ENCODE measurements around the gene AVPR1A.
"Not testable (repeated sequence)": the region's sequence is repeated elsewhere in the genome, so short reads cannot be mapped to it uniquely, and the experiment has no call there.

AVPR1A gene

GRCh38 chr12:63150713-63151622 lies at the start of gene AVPR1A:
AVPR1A (minus strand) TSS chr12:63151201; CDS start chr12:63150836, 365 bp downstream.
- DNase-seq (ENCODE audit: low read depth in 2 of 2) = no peak

- DNase-seq (ENCODE audit: low read depth in 2 of 2) = no peak
These were observed 45.2 kb upstream of the AVPR1A start for GRCh38 chr12:63196168-63196567.

- no peak for DNase-seq (ENCODE audit: low read depth in 2 of 2)
These were observed 28.2 kb upstream of the AVPR1A start for GRCh38 chr12:63179224-63179623.

- no peak for DNase-seq (ENCODE audit: low read depth in 2 of 2)
These were observed 19.3 kb upstream of the AVPR1A start for GRCh38 chr12:63170321-63170720.

DNA sequence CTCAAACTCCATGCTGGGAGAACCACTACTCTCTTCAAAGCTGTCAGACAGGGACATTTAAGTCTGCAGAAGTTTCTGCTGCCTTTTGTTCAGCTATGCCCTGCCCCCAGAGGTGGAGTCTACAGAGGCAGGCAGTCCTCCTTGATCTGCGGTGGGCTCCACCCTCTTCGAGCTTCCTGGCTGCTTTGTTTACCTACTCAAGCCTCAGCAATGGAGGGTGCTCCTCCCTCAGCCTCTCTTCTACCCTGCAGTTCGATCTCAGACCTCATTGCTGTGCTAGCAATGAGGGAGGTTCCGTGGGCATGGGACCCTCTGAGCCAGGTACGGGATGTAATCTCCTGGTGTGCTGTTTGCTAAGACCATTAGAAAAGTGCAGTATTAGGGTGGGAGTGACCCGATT lies 16.7 kb upstream of the AVPR1A start:
- DNase-seq (ENCODE audit: low read depth in 2 of 2) = not testable (repeated sequence)

GRCh38 chr12:63164911-63165310 lies 13.9 kb upstream of the AVPR1A start:
- no peak for DNase-seq (ENCODE audit: low read depth in 2 of 2)

- no peak for DNase-seq (ENCODE audit: low read depth in 2 of 2)
These were observed 12.5 kb upstream of the AVPR1A start for GRCh38 chr12:63163541-63163940.

GRCh38 chr12:63155375-63155774 lies 4.4 kb upstream of the AVPR1A start:
- DNase-seq (ENCODE audit: low read depth in 2 of 2) = no peak

- DNase-seq (ENCODE audit: low read depth in 2 of 2) = no peak
These were observed 3.6 kb upstream of the AVPR1A start for GRCh38 chr12:63154560-63154959.

DNA sequence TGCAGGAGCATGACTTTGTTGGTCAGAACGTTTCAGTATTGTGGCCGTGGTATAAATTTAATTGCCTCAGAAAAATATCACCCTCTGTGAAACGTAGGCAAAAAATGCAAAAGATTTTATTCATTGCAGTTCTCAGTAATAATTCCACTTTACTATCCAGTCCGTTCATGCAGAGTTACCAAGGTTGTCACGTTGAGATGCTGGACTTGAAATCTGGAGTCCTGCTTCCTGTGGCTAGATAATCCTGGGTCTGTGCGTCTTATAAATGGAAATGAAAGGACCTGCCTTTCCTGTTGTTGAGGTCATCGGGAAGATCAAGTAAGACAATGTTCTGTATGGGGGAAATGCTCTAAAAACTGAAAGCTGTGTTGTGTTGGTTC lies 1.3 kb upstream of the AVPR1A start:
- no peak for DNase-seq (ENCODE audit: low read depth in 2 of 2)

DNA sequence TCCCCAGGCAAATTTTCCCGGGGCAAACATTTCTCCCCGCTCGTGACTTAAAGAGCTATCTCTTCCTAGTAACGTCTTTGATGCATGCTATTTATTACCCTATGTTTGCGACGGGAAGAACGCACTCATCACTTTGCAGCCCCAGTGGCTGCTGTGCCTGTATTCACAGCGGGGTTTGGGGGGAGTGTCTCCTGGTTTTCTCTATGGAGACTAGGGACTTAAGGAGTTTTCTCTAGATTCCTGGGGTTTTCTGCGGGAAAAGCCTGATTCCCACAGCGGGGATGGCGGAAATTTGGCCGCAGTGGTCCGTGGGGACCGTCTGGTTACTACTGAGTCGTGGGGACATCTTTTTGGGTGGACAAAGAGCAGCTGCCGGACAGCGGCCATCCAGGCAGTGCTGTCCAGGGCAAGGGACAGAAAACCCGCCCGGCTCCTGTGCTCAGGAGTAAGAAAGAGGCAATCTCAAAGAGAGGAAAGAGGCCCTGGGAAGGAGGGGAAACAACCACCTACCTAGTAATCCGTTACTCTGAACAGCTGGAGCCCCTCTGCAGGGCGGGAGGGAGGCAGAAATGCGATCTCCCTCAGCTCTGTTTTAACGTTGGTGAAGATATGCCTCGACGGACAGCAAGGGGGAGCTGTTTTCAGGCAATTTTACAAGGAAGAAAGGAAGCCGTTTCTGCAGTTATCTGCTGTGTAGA lies 771 bp upstream of the AVPR1A start:
- DNase-seq (ENCODE audit: low read depth in 2 of 2) = no peak

DNA sequence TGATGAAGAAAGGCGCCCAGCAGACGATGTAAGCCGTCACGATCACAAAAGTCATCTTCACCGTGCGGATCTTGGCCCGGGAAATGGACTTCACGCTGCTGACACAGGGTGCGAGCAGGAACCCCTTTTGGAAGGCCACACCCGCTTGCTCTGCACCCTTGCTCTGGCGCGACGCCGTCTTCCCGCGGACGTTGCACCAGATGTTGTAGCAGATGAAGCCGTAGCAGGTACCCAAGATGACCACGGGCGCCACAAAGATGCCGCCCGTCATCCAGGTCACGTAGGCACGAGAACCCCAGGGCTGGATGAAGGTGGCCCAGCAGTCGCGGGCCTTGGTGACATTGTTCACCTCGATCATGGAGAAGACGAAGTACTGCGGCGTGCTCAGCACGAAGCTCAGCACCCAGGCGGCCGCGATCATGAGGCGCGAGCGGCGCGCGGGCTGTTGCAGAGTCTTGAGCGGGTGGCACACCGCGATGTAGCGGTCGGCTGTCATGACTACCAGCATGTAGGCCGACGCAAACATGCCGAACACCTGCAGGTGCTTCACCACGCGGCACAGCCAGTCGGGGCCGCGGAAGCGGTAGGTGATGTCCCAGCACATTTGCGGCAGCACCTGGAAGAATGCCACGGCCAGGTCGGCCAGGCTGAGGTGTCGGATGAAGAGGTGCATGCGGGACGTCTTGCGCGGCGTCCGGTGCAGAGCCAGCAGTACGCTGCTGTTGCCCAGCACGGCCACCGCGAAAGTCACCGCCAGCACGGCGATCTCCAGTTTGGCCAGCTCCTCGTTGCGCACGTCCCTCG lies 890 bp downstream of the AVPR1A start:
- no peak for DNase-seq (ENCODE audit: low read depth in 2 of 2)

GRCh38 chr12:63144556-63144955 lies 6.4 kb downstream of the AVPR1A start:
- DNase-seq (ENCODE audit: low read depth in 2 of 2) = no peak

- DNase-seq (ENCODE audit: low read depth in 2 of 2) = no peak
These were observed 12.5 kb downstream of the AVPR1A start for GRCh38 chr12:63138488-63138887.

- DNase-seq (ENCODE audit: low read depth in 2 of 2) = no peak
These were observed 17.0 kb downstream of the AVPR1A start for GRCh38 chr12:63133981-63134380.

- DNase-seq (ENCODE audit: low read depth in 2 of 2) = no peak
These were observed 18.8 kb downstream of the AVPR1A start for GRCh38 chr12:63132201-63132600.

GRCh38 chr12:63129927-63130326 lies 21.1 kb downstream of the AVPR1A start:
- no peak for DNase-seq (ENCODE audit: low read depth in 2 of 2)

GRCh38 chr12:63124778-63125177 lies 26.2 kb downstream of the AVPR1A start:
- no peak for DNase-seq (ENCODE audit: low read depth in 2 of 2)

- DNase-seq (ENCODE audit: low read depth in 2 of 2) = no peak
These were observed 47.4 kb downstream of the AVPR1A start for GRCh38 chr12:63103494-63104131.

DNA sequence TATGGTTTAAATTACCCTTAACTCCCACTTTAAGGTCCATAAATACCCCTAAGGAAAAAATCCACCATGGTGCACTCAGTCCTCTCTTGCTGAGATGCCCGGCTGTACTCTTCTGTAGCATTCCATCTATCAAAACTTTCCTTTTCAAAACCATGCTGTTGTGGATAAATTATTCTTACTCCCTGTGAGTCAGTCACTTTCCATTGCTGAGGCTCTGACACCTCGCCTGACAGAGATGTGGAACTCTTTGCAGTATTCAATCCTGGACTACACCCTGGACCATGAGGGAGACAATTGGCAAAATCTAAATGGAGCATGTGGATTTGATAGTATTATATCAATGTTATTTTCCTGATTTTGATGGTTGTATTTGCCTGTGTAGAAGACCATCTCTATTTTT lies 49.1 kb downstream of the AVPR1A start:
- DNase-seq (ENCODE audit: low read depth in 2 of 2) = no peak

DNA sequence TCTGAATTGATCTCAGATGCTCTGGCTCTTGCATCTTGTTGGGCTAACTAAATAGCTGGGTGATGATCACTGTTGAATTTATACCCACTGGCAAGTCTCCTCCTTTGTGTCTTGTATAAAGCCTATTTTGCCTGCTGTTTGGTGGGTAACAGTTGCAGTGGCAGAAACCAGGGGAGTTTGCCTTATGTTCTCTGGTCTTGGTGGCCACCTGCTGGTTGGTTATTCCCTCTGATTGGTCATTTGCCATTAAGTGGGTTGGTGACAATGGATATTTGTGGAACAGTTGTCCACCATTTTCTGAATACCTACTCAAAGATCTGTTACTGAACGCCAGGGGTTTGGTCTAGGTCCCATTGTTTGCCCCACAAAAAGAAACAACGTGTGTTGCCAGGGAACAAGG lies 52.1 kb downstream of the AVPR1A start:
- DNase-seq (ENCODE audit: low read depth in 2 of 2) = no peak

All from activated CD8-positive, alpha-beta memory T cell treated with anti-CD3 and anti-CD28 coated beads for 4 hours (primary cell).